ENCODE measurements around the gene TLDC2. TPM values are rescaled to one million over a fixed set of nuclear protein-coding genes. Genes with fewer than 3 reads are reported as not detected.
"Not testable (repeated sequence)": the region's sequence is repeated elsewhere in the genome, so short reads cannot be mapped to it uniquely, and the experiment has no call there.

Gene TLDC2
- total and polyA plus RNA-seq, 11 donors, result 0.15 TPM; not detected in 10

GRCh38 chr20:36839150-36839549 lies 36.8 kb upstream of the TLDC2 start:
- intact Hi-C loops (cut with DNase I), result no loop called here
- TF ChIP-seq POLR2A (IDR thresholded peaks at IDR 0.05), result no peak
- no peak for TF ChIP-seq CTCF (IDR thresholded peaks at IDR 0.05)
- Histone ChIP-seq H3K4me1 (peaks cover 0 to 62% (median 33%) of the 10 kb centered on the region in 12 donors), H3K27me3 (no peaks in the 10 kb centered on the region), H3K36me3 (peaks cover 0 to 31% (median 22%) of the 10 kb centered on the region in 9 donors), H3K4me3 (no peak overlapping the region), H3K27ac (no peak overlapping the region), H3K9me3 (no peaks in the 10 kb centered on the region)
- DNase-seq, result no peak
- 93 to 97% (median 95%) methylated on average over 23 of the region's 23 CpGs for WGBS, 4 donors
- ATAC-seq, result no peak

DNA sequence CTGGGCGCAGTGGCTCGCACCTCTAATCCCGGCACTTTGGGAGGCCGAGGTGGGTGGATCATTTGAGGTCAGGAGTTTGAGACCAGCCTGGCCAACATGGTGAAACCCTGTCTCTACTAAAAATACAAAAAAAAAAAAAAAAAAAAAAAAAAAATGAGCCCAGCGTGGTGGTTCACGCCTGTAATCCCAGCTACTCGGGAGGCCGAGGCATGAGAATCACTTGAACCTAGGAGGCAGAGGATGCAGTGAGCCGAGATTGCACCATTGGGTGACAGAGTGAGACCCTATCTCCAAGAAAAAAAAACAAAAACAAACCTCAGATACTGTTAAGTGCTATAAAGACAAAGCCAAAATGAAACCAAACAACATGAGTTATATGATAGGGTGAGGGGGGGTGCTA lies 34.9 kb upstream of the TLDC2 start:
- H3K4me3 ChIP-seq; H3K9me3 ChIP-seq; DNase-seq; H3K27me3 ChIP-seq; intact Hi-C loops (cut with DNase I); ATAC-seq: not testable (repeated sequence)
- H3K4me1 ChIP-seq, result peaks cover 0 to 64% (median 32%) of the 10 kb centered on the region in 12 donors
- WGBS, 4 donors, result 95 to 99% (median 97%) methylated on average over 9 of the region's 9 CpGs
- peaks cover 0 to 31% (median 22%) of the 10 kb centered on the region in 9 donors for H3K36me3 ChIP-seq
- peak overlapping the region in 6 of 12 donors; percentile 11 to 93 (median 52) for H3K27ac ChIP-seq

DNA sequence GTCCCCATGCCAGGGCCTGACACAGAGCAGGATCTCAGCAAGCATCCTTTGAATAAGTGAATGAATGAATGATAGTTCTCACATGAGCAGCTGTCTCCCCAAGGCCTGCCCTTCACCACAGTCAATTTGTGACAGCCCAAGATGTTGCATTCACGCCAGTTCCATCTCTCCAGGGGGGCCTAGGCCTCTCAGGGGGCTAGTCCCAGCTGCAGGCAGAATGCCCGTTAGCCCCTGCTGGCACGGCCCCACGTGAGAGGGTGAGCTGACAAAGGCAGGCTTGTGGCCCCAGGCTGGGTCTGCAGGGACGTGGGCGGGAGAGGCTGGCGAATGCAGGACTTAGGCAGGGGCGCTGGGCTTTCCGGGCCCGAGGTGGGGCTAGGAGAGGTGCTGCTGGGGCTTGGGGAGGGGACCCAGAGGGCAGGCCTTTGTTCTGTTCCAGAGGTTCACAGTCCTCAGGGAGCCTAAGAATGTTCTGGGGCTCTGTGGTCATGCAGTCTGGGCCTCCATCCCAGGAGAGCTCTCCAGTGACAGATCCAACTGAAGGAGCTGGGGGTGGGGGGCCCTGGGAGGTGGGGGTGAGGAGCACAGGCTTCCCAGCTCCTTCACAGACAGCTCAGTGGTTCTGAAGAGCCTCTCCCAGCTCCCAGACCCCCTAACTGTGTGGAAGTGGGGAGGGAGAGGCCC lies 30.5 kb upstream of the TLDC2 start:
- no peak for TF ChIP-seq POLR2A (IDR thresholded peaks at IDR 0.05)
- no peak for TF ChIP-seq CTCF (IDR thresholded peaks at IDR 0.05)
- 57 to 80% (median 66%) methylated on average over 1 to 10 of the region's 10 CpGs for WGBS, 4 donors
- DNase-seq (no peak), ATAC-seq (no peak)
- Histone ChIP-seq H3K36me3 (no peaks in the 10 kb centered on the region), H3K4me3 (no peak overlapping the region), H3K4me1 (peaks cover 0 to 90% (median 61%) of the 10 kb centered on the region in 12 donors), H3K27ac (peak overlapping the region in 11 of 12 donors; percentile 76 to 95 (median 86)), H3K27me3 (no peaks in the 10 kb centered on the region), H3K9me3 (peaks cover 0 to under 1% (median 0%) of the 10 kb centered on the region in 12 donors)
- intact Hi-C loops (cut with DNase I), result no loop called here

- intact Hi-C loops (cut with DNase I), result loop anchor here in 1 of 10 donors (1.0 kb wide), 1 partner anchor 12 kb away; no protein-coding TSS in a partner anchor
- 49 to 56% (median 54%) methylated on average over 18 of the region's 18 CpGs for WGBS, 4 donors
- Histone ChIP-seq H3K4me3 (no peak overlapping the region), H3K9me3 (peaks cover 0 to 5% (median 0%) of the 10 kb centered on the region in 12 donors), H3K27ac (peak overlapping the region; percentile 64 to 95 (median 85)), H3K36me3 (no peaks in the 10 kb centered on the region), H3K4me1 (peaks cover 0 to 89% (median 70%) of the 10 kb centered on the region in 12 donors), H3K27me3 (no peaks in the 10 kb centered on the region)
- DNase-seq (peak in 4 of 5 donors; percentile 76 to 92 (median 83)), ATAC-seq (peak; percentile 82 to 90 (median 89))
- TF ChIP-seq POLR2A (IDR thresholded peaks at IDR 0.05), result no peak
- no peak for TF ChIP-seq CTCF (IDR thresholded peaks at IDR 0.05)
Observed at GRCh38 chr20:36847009-36847709, 28.8 kb upstream of the TLDC2 start.
